IgD-negative memory B cell (primary cell): ENCODE data around the gene PYGO2. TPM values are rescaled to one million over a fixed set of nuclear protein-coding genes. Genes with fewer than 3 reads are reported as not detected.
A peak's percentile ranks its signal among the peaks of the same experiment; 100 is the strongest.

Source experiments
- H3K27ac Mint-ChIP-seq, 3 donors: one replicate each; pipeline ENCODE4 v1.8.0; 2020 to 2022; ENCODE audit warnings: mild to moderate bottlenecking in 3 of 3, mixed read lengths in 3 of 3, moderate library complexity in 1 of 3
- H3K27me3 Mint-ChIP-seq: one replicate; pipeline ENCODE4 v1.8.0; 2021; ENCODE audit warnings: mixed read lengths
- H3K36me3 Mint-ChIP-seq: one replicate; pipeline ENCODE4 v1.8.0; 2020; ENCODE audit warnings: mild to moderate bottlenecking, mixed read lengths
- H3K4me1 Mint-ChIP-seq, 3 donors: one replicate each; pipeline ENCODE4 v1.8.0; 2020 to 2022; ENCODE audit warnings: mixed read lengths in 3 of 3, mild to moderate bottlenecking in 1 of 3
- H3K4me3 Mint-ChIP-seq, 4 donors: one replicate each; pipeline ENCODE4 v1.8.0; 2020 to 2022; ENCODE audit warnings: mild to moderate bottlenecking in 4 of 4, mixed read lengths in 4 of 4, moderate library complexity in 3 of 4
- H3K9me3 Mint-ChIP-seq, 3 donors: one replicate each; pipeline ENCODE4 v1.8.0; 2020 to 2021; ENCODE audit warnings: mixed read lengths in 3 of 3, mild to moderate bottlenecking in 1 of 3
- polyA plus RNA-seq: library from polyadenylated mRNA; unstranded; fragments of 300-500 nt; fragmentation: Illumina TruSeq; gene quantifications from one replicate; pipeline ENCODE4 v1.2.3, GENCODE V29; 2021

Gene PYGO2
- polyA plus RNA-seq, 1 donor from 2014 or later: 42.5 TPM

DNA sequence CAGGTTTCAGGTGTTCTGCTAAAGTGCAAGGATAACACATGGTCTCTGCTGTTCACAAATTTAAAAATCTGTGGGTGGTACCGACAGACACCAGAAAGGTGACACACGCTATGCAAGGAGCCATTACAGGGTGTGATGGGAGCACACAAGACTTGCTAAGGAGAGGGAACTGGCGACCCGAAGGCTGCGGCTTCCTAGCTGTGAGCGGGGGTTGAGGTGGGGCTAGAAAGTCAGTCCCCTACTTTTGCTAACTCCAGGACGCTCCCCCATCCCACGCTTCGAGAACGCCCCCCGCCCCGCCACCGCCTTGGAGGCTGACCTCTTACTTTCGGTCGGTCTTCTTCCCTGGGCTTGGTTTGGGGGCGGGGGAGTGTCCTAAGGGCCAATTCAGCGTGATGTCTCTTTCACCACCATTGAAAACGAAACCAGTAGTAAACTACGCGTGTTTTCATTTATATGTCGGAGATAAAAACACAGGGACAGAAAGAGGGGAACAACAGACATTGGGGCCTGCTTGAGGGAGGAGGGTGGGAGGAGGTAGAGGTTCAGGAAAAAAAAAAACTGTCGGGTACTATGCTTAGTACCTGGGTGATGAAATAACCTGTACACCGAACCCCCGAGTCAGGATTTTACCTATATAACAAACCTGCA is 14.0 kb upstream of the PYGO2 start:
- H3K27ac Mint-ChIP-seq: no peak overlapping the region
- no peaks in the 10 kb centered on the region for H3K9me3 Mint-ChIP-seq
- H3K4me3 Mint-ChIP-seq: no peak overlapping the region
- no peaks in the 10 kb centered on the region for H3K27me3 Mint-ChIP-seq
- peaks cover 0 to 23% (median 18%) of the 10 kb centered on the region in 3 donors for H3K4me1 Mint-ChIP-seq
- H3K36me3 Mint-ChIP-seq: no peaks in the 10 kb centered on the region

DNA sequence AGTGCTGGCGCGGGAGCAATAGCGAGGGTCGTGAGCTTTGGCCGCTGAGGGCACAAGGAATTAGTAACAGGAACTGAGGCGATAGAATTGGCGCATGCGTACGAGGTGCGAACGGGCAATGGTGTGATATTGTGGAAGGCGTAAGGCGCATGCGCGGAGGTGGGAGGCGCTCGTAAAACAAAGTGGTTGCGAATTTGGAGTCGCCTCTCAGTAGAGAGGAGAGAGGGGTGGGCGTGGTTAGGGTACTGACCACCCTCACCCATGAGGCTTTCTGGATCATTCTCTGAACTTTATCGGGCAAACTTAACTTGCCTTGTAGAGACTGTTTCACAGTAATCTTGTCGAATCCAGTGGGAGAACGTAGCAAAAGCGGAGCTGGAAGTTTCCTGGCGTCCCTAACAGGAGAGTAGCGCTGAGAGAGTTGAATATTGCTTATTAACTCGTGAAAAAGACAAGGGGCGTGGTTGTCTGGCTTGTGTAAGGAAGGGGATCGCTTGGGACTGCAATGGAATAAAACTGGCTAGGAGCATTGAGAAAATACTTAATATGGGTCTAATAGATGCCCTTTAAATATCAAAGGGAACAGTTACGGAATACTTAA is 13.3 kb upstream of the PYGO2 start:
- Mint-ChIP-seq H3K27ac (no peak overlapping the region), H3K36me3 (no peaks in the 10 kb centered on the region), H3K27me3 (no peaks in the 10 kb centered on the region), H3K4me1 (peaks cover 0 to 23% (median 18%) of the 10 kb centered on the region in 3 donors), H3K4me3 (no peak overlapping the region), H3K9me3 (no peaks in the 10 kb centered on the region)

DNA sequence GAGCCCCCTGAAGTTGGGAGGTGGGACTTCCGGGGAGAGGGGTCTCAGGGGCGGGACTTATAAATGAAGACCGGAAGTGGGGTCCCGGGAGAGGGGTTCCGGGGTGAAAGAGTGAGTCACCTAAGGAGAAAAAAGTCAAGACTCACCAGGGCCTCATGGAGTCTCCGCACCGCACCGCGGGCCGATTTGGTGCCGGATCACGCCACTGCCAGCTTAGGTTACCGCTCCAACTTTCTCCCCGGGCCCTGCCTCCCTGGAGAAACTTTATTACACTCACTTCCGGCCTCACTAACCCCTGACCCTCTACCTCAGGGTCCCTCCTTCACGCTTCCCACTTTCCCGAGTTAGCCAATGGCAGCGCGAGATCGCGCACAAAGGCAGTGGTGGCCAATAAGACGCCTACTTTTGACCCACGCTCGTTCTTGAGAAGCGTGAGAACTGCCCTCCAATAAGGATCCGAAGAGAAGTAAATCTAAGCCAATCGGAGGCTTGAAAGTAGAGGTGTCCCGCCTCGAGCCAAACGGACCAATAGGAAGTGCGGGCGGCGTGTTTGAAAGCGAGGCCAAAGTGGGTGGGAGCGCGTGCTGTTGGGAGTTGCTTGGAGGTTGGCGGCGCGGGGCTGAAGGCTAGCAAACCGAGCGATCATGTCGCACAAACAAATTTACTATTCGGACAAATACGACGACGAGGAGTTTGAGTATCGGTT is 12.7 kb upstream of the PYGO2 start, which contains the start of gene CKS1B:
Gene CKS1B (plus strand): TSS at position 580 of the 706 bp plus-strand sequence. CDS start 65 bp downstream, at position 645.
- no peaks in the 10 kb centered on the region for H3K9me3 Mint-ChIP-seq
- H3K27ac Mint-ChIP-seq: no peak within 1 kb of the TSS
- H3K36me3 Mint-ChIP-seq: no peaks in the 10 kb centered on the region
- H3K4me3 Mint-ChIP-seq: no peak within 1 kb of the TSS
- no peaks in the 10 kb centered on the region for H3K27me3 Mint-ChIP-seq
- H3K4me1 Mint-ChIP-seq: peaks cover 0 to 23% (median 18%) of the 10 kb centered on the region in 3 donors

DNA sequence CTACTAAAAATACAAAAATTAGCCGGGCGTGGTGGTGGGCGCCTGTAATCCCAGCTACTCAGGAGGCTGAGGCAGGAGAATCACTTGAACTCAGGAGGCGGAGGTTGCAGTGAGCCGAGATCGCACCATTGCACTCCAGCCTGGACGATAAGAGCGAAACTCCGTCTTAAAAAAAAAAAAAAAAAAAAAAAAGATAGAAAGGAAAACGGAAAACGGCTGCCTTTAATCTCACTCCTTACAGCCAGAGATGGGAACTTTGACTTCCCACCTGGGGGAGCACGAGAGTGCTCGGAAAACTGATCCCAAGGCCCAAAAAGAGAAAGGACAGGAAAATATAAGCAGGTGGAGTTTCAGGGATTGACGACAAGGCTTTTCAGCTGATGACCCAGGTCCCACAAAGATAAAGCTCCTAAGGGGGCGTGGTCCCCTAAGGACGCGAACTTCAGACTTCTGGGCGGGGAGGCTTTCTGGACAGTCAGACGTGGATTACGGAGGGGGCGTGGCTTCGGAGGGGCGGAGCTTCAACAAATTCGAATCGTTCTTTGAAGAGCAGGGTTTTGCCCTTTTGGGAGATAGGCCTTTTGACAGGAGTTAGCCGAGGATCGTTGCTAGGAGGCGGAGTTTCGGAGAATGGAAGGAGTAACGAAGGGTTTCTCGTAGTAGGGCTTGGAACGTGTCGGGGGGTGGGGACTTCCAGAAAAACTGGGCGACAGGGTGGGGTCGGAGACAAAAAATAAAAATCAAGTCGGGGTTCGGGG is 11.9 kb upstream of the PYGO2 start:
- no peaks in the 10 kb centered on the region for H3K9me3 Mint-ChIP-seq
- peaks cover 0 to 23% (median 21%) of the 10 kb centered on the region in 3 donors for H3K4me1 Mint-ChIP-seq
- H3K36me3 Mint-ChIP-seq: no peaks in the 10 kb centered on the region
- H3K27ac Mint-ChIP-seq: no peak overlapping the region
- peak overlapping the region in 1 of 4 donors; percentile 19 for H3K4me3 Mint-ChIP-seq
- no peaks in the 10 kb centered on the region for H3K27me3 Mint-ChIP-seq

DNA sequence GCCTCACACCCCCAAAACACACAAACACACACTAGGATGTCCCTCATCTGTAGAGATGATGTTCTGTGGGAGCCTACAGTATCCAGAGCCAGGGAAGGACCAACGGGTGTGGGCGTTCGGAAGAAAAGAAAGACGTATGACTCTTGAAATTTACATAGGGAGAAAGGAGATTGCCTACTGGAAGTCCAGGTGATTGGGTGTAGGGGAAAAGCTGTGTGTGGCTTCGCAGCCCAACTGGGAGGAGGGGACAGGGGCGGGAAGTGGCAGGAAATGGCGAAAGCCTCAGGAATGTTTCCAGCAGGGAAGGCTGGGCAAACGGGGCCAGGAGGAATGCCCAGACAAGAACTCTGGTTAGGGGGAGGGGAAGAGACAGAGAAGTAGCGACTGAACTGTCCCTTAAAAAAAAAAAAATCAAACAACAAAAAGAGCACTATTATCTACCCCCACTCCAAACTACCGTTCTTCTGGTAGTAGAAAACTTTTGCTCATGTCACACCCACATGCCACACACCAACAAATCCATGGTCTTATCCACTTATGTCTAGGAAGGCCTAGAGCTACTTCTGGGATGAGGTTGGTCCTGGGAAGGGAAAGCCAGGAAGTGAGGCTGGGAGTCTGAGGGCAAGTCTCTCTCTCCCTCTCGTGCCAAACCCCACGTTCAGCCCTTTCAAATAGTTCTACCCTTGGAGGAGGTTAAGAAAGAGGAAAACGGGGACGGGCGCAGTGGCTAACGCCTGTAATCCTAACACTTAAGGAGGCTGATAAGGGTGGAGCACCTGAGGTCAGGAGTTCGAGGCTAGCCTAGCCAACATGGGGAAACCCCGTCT is 11.1 kb upstream of the PYGO2 start:
- Mint-ChIP-seq H3K4me1 (peaks cover 0 to 21% (median 20%) of the 10 kb centered on the region in 3 donors), H3K9me3 (no peaks in the 10 kb centered on the region), H3K4me3 (peak overlapping the region in 3 of 4 donors; percentile 34 to 84 (median 36)), H3K36me3 (no peaks in the 10 kb centered on the region), H3K27ac (no peak overlapping the region), H3K27me3 (no peaks in the 10 kb centered on the region)

DNA sequence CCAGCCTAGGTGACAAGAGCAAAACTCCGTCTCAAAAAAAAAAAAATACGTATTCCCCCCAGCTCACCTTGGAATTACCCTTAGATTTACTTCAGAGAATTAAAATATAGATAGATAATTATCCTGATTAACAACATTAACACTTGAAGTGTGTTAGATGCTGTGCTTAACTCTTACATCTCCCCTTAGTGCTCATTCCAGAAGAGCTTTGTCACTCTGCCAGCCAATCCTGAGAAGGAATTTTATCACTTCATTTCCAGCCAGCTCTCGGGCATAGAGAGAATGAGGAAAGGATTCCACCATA is 10.6 kb upstream of the PYGO2 start:
- H3K4me1 Mint-ChIP-seq: peaks cover 0 to 18% (median 17%) of the 10 kb centered on the region in 3 donors
- no peaks in the 10 kb centered on the region for H3K27me3 Mint-ChIP-seq
- H3K27ac Mint-ChIP-seq: no peak overlapping the region
- H3K9me3 Mint-ChIP-seq: no peaks in the 10 kb centered on the region
- peak overlapping the region in 3 of 4 donors; percentile 34 to 84 (median 36) for H3K4me3 Mint-ChIP-seq
- no peaks in the 10 kb centered on the region for H3K36me3 Mint-ChIP-seq

DNA sequence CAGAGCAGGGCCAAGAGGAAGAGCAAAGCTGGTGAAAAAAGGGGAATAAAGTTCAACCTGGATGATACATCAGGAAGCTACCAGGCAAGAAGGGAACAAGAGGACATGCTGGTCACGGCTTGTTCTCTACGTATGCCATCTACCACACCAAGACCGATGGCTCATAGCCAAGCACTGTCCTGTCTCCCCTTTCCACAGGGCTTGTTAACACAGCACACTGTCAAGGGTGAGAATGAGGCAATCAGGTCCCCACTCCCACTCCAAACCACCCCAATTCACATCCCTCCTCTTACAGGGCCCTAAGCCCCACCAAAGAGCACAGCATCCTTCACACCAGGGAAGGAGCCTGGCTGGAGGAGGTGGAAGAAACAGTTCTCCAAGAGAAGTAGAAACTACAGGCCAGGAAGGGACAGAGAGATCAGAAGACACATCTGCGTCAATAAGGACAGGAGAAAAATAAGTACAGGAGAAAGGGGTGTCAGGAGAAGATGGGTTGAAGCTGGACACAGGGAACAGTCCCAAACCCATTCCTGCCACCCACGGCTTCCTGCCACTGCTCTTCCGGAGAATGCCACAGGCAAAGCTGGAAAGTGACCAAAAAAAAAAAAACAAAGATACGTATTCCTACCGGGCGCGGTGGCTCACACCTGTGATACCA is 9.9 kb upstream of the PYGO2 start:
- Mint-ChIP-seq H3K36me3 (no peaks in the 10 kb centered on the region), H3K27me3 (no peaks in the 10 kb centered on the region), H3K4me1 (peaks cover 0 to 17% (median 16%) of the 10 kb centered on the region in 3 donors), H3K9me3 (no peaks in the 10 kb centered on the region), H3K4me3 (peak overlapping the region; percentile 34 to 90 (median 56)), H3K27ac (no peak overlapping the region)

DNA sequence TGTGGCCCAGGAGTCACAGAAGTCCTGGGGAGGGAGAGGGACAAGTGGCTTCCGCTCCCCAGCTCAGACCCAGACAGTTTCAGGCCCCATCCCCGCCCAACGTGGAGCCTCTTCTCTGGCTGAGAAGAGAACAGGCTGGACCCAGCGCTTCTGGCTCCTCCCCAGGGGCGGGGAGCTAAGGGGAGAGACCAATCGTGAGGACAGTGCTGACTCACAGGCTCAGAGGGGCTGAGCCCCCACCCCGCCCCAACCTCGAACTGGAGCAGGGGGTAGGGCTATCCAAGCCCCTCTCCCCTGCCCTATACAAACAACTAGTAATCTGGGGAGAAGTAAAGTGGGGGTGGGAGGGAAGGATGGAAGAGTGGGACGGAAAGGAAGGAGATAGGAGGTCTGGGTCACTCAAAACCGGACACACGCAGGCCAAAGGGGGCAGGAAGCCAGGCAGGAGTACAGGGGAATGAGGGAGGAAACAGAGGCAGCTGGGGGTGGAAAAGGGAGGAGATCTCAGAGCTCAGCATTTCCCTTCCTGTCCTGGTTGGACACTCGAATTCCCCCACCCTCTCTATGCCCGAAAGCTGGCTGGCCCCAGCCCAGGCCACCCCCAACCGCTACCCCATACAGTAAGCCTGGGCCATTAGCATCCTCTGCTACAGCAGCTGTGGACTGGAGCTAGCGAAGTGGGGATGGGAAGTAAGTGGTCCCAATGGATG is 9.2 kb upstream of the PYGO2 start, which contains the start of gene SHC1:
Gene SHC1 (minus strand): TSS at position 117 of the 710 bp plus-strand sequence. CDS start 221 bp downstream, outside the sequence.
- Mint-ChIP-seq H3K4me3 (peak within 1 kb of the TSS in 3 of 4 donors; percentile 34 to 90 (median 52)), H3K36me3 (no peaks in the 10 kb centered on the region), H3K27ac (no peak within 1 kb of the TSS), H3K9me3 (no peaks in the 10 kb centered on the region), H3K27me3 (no peaks in the 10 kb centered on the region), H3K4me1 (peaks cover 0 to 17% (median 14%) of the 10 kb centered on the region in 3 donors)

DNA sequence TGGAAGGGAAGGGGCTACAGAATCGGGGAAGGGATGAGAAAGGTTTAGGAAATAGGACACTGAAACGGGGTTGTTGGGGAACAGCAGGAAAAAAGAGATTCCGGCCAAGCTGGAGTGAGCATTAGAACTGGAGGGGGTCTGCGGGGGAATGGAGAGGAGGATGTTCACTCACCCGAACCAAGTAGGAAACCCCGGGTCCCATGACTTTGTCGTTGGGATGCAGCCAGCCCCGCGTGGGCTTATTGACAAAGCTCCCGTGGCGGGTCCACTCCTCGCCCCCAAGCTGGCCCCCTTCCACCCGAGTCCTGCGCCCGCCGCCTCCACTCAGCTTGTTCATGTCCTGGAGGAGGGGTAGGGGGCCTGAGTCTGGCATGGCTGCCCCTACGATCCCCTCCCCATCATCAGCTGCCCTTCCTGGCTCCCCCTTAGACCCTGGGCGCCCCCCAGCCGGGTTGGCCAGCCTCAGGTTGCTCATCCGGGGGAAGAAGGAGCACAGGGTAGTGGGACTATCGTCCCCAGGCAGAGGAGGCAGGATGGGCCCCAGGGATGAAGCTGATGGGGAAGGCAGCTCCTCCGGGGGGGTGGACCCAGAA is 8.4 kb upstream of the PYGO2 start:
- Mint-ChIP-seq H3K4me1 (peaks cover 0 to 17% (median 16%) of the 10 kb centered on the region in 3 donors), H3K4me3 (peak overlapping the region in 1 of 4 donors; percentile 17), H3K27me3 (no peaks in the 10 kb centered on the region), H3K9me3 (no peaks in the 10 kb centered on the region), H3K27ac (no peak overlapping the region), H3K36me3 (no peaks in the 10 kb centered on the region)

DNA sequence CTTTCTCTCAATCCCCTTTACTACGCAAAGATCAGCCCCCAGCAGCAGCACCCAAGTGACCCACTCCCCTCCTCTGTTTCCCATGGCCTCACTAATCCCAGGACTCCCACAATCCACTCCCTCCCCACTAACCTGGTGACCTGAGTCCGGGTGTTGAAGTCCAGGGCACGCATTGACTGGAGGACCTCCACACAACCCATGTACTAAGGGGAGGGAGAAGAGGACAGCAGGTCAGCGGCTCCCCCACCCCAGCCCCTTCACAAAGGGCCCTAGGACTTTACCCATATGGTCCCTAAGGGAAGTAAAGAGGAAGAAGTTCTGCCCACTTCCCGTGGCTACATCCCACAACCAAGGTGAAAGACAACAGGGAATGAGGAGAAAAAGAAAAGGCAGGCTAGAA is 7.7 kb upstream of the PYGO2 start:
- Mint-ChIP-seq H3K4me1 (peaks cover 0 to 17% (median 16%) of the 10 kb centered on the region in 3 donors), H3K27me3 (no peaks in the 10 kb centered on the region), H3K4me3 (no peak overlapping the region), H3K9me3 (no peaks in the 10 kb centered on the region), H3K36me3 (no peaks in the 10 kb centered on the region), H3K27ac (peak overlapping the region; percentile 34 to 60 (median 53))

DNA sequence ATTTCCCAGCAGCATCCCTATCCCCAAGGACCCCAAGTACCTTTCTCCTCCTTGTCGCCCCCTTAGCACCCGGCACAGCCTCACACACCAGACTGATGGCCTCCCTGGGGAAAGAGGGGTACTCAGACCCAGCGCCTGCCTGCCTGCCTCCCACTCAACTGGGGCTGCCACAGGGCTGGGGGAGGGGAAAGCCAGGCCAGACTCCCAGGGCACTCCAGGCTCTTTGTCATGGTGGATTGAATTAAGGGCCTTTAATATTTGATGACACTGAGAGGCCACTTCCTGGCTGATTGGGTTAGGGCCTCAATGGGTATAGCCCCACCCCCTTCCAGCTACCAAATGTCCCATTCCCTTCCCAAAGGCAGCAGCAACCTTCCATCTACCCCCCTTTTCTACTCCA is 7.1 kb upstream of the PYGO2 start:
- peaks cover 0 to 19% (median 19%) of the 10 kb centered on the region in 3 donors for H3K4me1 Mint-ChIP-seq
- no peaks in the 10 kb centered on the region for H3K36me3 Mint-ChIP-seq
- H3K4me3 Mint-ChIP-seq: peak overlapping the region in 1 of 4 donors; percentile 61
- H3K27me3 Mint-ChIP-seq: no peaks in the 10 kb centered on the region
- peak overlapping the region in 2 of 3 donors; percentile 60 to 62 for H3K27ac Mint-ChIP-seq
- no peaks in the 10 kb centered on the region for H3K9me3 Mint-ChIP-seq

DNA sequence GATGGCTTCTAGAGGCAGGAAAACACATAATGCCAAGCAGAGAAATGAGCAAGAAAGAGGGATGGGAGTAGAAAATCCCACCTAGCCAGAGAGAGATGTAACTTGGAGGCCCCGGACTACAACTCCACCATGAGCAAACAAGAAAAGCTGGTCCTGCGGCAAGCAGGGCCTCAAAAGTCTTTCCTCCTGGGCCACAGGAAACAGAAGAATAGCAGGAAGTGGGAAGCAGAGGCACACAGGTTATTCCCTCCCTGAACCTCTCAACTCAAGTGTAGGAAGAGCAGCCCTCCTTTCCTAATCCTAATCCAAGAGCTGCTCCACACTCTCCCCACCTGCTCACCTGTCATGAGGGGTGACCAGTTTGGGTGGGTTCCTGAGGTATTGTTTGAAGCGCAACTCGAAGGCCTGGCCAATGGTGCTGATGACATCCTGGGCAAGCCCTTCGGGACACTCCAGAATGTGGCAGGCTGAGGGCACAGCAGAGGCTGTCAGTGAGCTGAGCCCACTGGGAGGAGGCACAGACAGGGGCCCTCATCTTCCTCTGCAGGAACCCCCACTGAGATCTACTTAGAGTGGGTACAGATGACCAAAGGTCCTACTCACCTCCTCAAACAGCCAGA is 5.9 kb upstream of the PYGO2 start:
- Mint-ChIP-seq H3K4me3 (no peak overlapping the region), H3K4me1 (peaks cover 5 to 22% (median 19%) of the 10 kb centered on the region in 3 donors), H3K9me3 (no peaks in the 10 kb centered on the region), H3K36me3 (no peaks in the 10 kb centered on the region), H3K27me3 (no peaks in the 10 kb centered on the region), H3K27ac (peak overlapping the region in 2 of 3 donors; percentile 62 to 71)
